GM12873 (cell line): Measurements from ENCODE around the gene CGB7.

Experiments used
- CTCF ChIP-seq: IDR thresholded peaks from 2 replicates; pipeline ENCODE4 v1.5.1; 2012; ENCODE audit warnings: low read depth, mild to moderate bottlenecking, moderate library complexity, low read length, control low read depth; ENCODE audit not compliant: insufficient read depth; ENCODE audit errors: missing control alignments

The CGB7 gene

GRCh38 chr19:49071860-49072547, 14.5 kb upstream of the CGB7 start:
- TF ChIP-seq CTCF, result no peak

GRCh38 chr19:49070416-49070815, 12.9 kb upstream of the CGB7 start:
- no peak for TF ChIP-seq CTCF

GRCh38 chr19:49069026-49069425, 11.5 kb upstream of the CGB7 start:
- TF ChIP-seq CTCF, result no peak

- TF ChIP-seq CTCF, result no peak
Observed at GRCh38 chr19:49067554-49067953, 10.0 kb upstream of the CGB7 start.

GRCh38 chr19:49065905-49066512, 8.5 kb upstream of the CGB7 start:
- no peak for TF ChIP-seq CTCF

GRCh38 chr19:49064768-49065611, 7.4 kb upstream of the CGB7 start, which contains the start of gene NTF4:
Gene NTF4 (minus strand): TSS chr19:49064818. CDS start chr19:49061997, 2,821 bp downstream.
- no peak for TF ChIP-seq CTCF

GRCh38 chr19:49064029-49064629, 6.6 kb upstream of the CGB7 start:
- TF ChIP-seq CTCF, result no peak
